Liver (tissue), 9 donors: ENCODE results near the gene CSHL1. TPM values are rescaled to one million over a fixed set of nuclear protein-coding genes. Genes with fewer than 3 reads are reported as not detected.

Experiments
- DNase-seq: peaks from one replicate; pipeline ENCODE4 v3.0.0-alpha.2; 2017; ENCODE audit warnings: low spot score
- H3K27ac ChIP-seq, 2 donors: one replicate each; pipeline ENCODE4 v1.7.0; 2013; ENCODE audit warnings: inconsistent platforms in 2 of 2, low read length in 2 of 2, control low read depth in 1 of 2, low read depth in 1 of 2, mild to moderate bottlenecking in 1 of 2
- H3K27me3 ChIP-seq, 4 donors: one replicate each; pipeline versions ENCODE4 v1.6.1 to v1.7.0; 2013; ENCODE audit warnings: low read length in 3 of 4, inconsistent platforms in 1 of 4, mild to moderate bottlenecking in 1 of 4, moderate library complexity in 1 of 4; ENCODE audit not compliant: control insufficient read depth in 4 of 4, insufficient read depth in 4 of 4
- H3K36me3 ChIP-seq, 4 donors: one replicate each; pipeline versions ENCODE4 v1.6.1 to v1.7.0; 2013; ENCODE audit warnings: low read length in 3 of 4, mild to moderate bottlenecking in 3 of 4, low read depth in 1 of 4, moderate library complexity in 1 of 4; ENCODE audit not compliant: control insufficient read depth in 4 of 4, insufficient read depth in 3 of 4
- H3K4me1 ChIP-seq, 4 donors: one replicate each; pipeline versions ENCODE4 v1.6.1 to v1.7.0; 2013; ENCODE audit warnings: low read length in 3 of 4, mild to moderate bottlenecking in 3 of 4, moderate library complexity in 1 of 4; ENCODE audit not compliant: control insufficient read depth in 4 of 4, insufficient read depth in 4 of 4
- H3K4me3 ChIP-seq, 3 donors: one replicate each; pipeline versions ENCODE4 v1.6.1 to v1.7.0; 2013; ENCODE audit warnings: low read length in 3 of 3, control low read depth in 1 of 3, low read depth in 1 of 3, mild to moderate bottlenecking in 1 of 3
- H3K9ac ChIP-seq, 2 donors: one replicate each; pipeline ENCODE4 v1.7.0; 2013; ENCODE audit warnings: low read length in 2 of 2, mild to moderate bottlenecking in 2 of 2, moderate library complexity in 2 of 2, control low read depth in 1 of 2, low read depth in 1 of 2
- H3K9me3 ChIP-seq, 4 donors: one replicate each; pipeline versions ENCODE4 v1.6.1 to v1.7.0; 2013; ENCODE audit warnings: low read length in 3 of 4; ENCODE audit not compliant: control insufficient read depth in 4 of 4
- EGR1 ChIP-seq, 2 donors: IDR thresholded peaks; 2 replicates each; pipeline ENCODE4 v1.6.1; 2016 to 2018; ENCODE audit warnings: antibody characterized with exemption in 2 of 2, low read depth in 2 of 2
- FOXA1 ChIP-seq: IDR thresholded peaks from 2 replicates; pipeline ENCODE4 v1.6.1; 2016; ENCODE audit warnings: antibody characterized with exemption
- FOXA2 ChIP-seq: IDR thresholded peaks from 2 replicates; pipeline ENCODE4 v1.6.1; 2016; ENCODE audit warnings: antibody characterized with exemption
- GABPA ChIP-seq, 2 donors: IDR thresholded peaks in 1 of 2; conservative IDR thresholded peaks in 1 of 2; 2 replicates each; pipeline ENCODE4 v1.6.1; 2016; ENCODE audit warnings: antibody characterized with exemption in 2 of 2, mild to moderate bottlenecking in 1 of 2, moderate library complexity in 1 of 2
- HNF4A ChIP-seq, 2 donors: conservative IDR thresholded peaks; 2 replicates each; pipeline ENCODE4 v1.6.1; 2016; ENCODE audit warnings: antibody characterized with exemption in 2 of 2, mild to moderate bottlenecking in 2 of 2
- HNF4G ChIP-seq: IDR thresholded peaks from 2 replicates; pipeline ENCODE4 v1.6.1; 2016; ENCODE audit warnings: antibody characterized with exemption
- JUND ChIP-seq, 2 donors: IDR thresholded peaks; 2 replicates each; pipeline ENCODE4 v1.6.1; 2016; ENCODE audit warnings: antibody characterized with exemption in 2 of 2
- NR2F2 ChIP-seq: IDR thresholded peaks from 2 replicates; pipeline ENCODE4 v1.6.1; 2016; ENCODE audit warnings: antibody characterized with exemption
- RXRA ChIP-seq, 2 donors: IDR thresholded peaks; 2 replicates each; pipeline ENCODE4 v1.6.1; 2017 to 2018; ENCODE audit warnings: antibody characterized with exemption in 2 of 2, mild to moderate bottlenecking in 1 of 2
- SP1 ChIP-seq: IDR thresholded peaks from 2 replicates; pipeline ENCODE4 v1.6.1; 2018; ENCODE audit warnings: antibody characterized with exemption, mild to moderate bottlenecking
- TAF1 ChIP-seq: conservative IDR thresholded peaks from 2 replicates; pipeline ENCODE4 v1.6.1; 2016; ENCODE audit warnings: antibody characterized with exemption, mild to moderate bottlenecking
- ZBTB33 ChIP-seq: IDR thresholded peaks from 2 replicates; pipeline ENCODE4 v1.6.1; 2016; ENCODE audit warnings: antibody characterized with exemption
- WGBS: extraction: QIAGEN DNeasy Blood & Tissue Kit; methylation state at CpG from one replicate; pipeline ENCODE4 v1.1.7; 2013; 5-methylcytosine and 5-hydroxymethylcytosine counted together
- polyA plus RNA-seq, 2 donors: library from polyadenylated mRNA; stranded (reverse) in 1 of 2; unstranded in 1 of 2; fragments of 200-250 nt in 1 of 2; fragments of >200 nt in 1 of 2; fragmentation: Nextera tagmentation in 1 of 2; extraction: Ambion mirVana in 1 of 2; gene quantifications; one replicate each; pipeline versions ENCODE4 v1.2.1 to v1.2.3, GENCODE V29; 2013 to 2015
- total RNA-seq, 2 donors: library from RNA; depleted of rRNA; stranded (reverse); fragments of >200 nt; gene quantifications; one replicate each; pipeline ENCODE4 v1.2.3, GENCODE V29; 2014
- TF ChIP-seq, protein P1 (sequence below): IDR thresholded peaks from 2 replicates; pipeline ENCODE4 v1.6.1; 2016; ENCODE audit warnings: antibody characterized with exemption, mild to moderate bottlenecking
- TF ChIP-seq, protein P2 (sequence below): fragments of 150-350 bp; IDR thresholded peaks from 2 replicates; pipeline ENCODE4 v1.5.1; 2017; ENCODE audit warnings: improper control_type of control experiment, low read depth, low read length; ENCODE audit not compliant: missing input control
- donor health status: healthy.
- donor health status: healthy.
- donor health status: healthy.
- donor health status: healthy.
- donor health status: healthy.

CSHL1 gene
- total and polyA plus RNA-seq, 4 donors, result not detected

DNA sequence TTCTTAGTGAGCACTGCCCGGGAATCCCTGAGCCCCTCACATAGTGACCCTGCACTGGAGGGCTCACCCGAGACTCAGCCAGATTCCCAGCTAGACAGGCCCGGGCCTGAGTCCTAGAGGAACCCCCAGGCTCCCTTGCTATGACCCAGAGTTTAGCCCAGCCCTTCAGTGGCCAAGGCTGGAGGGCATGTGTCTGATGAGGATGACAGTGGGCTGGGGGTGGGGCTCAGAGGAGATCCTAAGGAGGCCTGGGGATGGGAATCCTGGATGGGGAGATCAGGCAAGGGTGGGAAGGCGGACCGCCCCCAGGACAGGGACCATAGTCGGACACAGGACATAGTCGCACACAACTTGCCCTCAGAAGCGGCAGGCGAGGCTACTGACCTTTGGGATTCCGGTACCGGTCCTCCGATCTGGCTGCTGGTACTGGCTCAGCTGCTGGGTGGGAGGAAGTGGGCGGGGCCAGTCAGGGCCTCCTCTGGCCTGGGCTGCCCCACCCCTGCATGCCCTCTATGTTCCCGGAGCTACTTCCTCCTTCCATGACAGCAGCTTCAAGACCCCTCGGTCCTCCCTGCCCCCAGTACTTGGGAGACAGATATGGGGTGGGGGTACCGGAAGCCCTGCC lies 20.0 kb upstream of the CSHL1 start:
- no peaks in the 10 kb centered on the region for H3K36me3 ChIP-seq
- no peaks in the 10 kb centered on the region for H3K9me3 ChIP-seq
- no peak overlapping the region for H3K9ac ChIP-seq
- no peak for DNase-seq
- TF ChIP-seq RXRA (IDR thresholded peaks at IDR 0.05) (peak; percentile 9 to 27), HNF4G (no peak), NR2F2 (peak; percentile 80), SP1 (peak; percentile 47)
- peak overlapping the region; percentile 33 to 57 for H3K27ac ChIP-seq
- WGBS, result 59% methylated on average over 16 of the region's 16 CpGs
- no peaks in the 10 kb centered on the region for H3K27me3 ChIP-seq
- peaks cover 0 to 8% (median 2%) of the 10 kb centered on the region in 4 donors for H3K4me1 ChIP-seq
- H3K4me3 ChIP-seq, result no peak overlapping the region

GRCh38 chr17:63929860-63930766 lies 19.1 kb upstream of the CSHL1 start:
- Histone ChIP-seq H3K27me3 (no peaks in the 10 kb centered on the region), H3K9ac (no peak overlapping the region), H3K4me1 (peaks cover 0 to 8% (median 2%) of the 10 kb centered on the region in 4 donors), H3K36me3 (no peaks in the 10 kb centered on the region), H3K4me3 (no peak overlapping the region), H3K27ac (no peak overlapping the region), H3K9me3 (no peaks in the 10 kb centered on the region)
- DNase-seq, result no peak
- 89% methylated on average over 24 of the region's 24 CpGs for WGBS
- TF ChIP-seq HNF4A (conservative IDR thresholded peaks at IDR 0.05), result no peak

- H3K27me3 ChIP-seq, result no peaks in the 10 kb centered on the region
- WGBS, result 91% methylated on average over 10 of the region's 10 CpGs
- H3K36me3 ChIP-seq, result no peaks in the 10 kb centered on the region
- H3K9me3 ChIP-seq, result no peaks in the 10 kb centered on the region
- H3K9ac ChIP-seq, result no peak overlapping the region
- H3K27ac ChIP-seq, result no peak overlapping the region
- H3K4me1 ChIP-seq, result peaks cover 0 to 8% (median 2%) of the 10 kb centered on the region in 4 donors
- no peak overlapping the region for H3K4me3 ChIP-seq
- DNase-seq, result no peak
- TF ChIP-seq GABPA (IDR thresholded peaks at IDR 0.05 in 1 of 2, conservative IDR thresholded peaks at IDR 0.05 in 1 of 2), result no peak
- TF ChIP-seq JUND (IDR thresholded peaks at IDR 0.05), result no peak
- TF ChIP-seq FOXA2, result no peak
- TF ChIP-seq, protein P1, sequence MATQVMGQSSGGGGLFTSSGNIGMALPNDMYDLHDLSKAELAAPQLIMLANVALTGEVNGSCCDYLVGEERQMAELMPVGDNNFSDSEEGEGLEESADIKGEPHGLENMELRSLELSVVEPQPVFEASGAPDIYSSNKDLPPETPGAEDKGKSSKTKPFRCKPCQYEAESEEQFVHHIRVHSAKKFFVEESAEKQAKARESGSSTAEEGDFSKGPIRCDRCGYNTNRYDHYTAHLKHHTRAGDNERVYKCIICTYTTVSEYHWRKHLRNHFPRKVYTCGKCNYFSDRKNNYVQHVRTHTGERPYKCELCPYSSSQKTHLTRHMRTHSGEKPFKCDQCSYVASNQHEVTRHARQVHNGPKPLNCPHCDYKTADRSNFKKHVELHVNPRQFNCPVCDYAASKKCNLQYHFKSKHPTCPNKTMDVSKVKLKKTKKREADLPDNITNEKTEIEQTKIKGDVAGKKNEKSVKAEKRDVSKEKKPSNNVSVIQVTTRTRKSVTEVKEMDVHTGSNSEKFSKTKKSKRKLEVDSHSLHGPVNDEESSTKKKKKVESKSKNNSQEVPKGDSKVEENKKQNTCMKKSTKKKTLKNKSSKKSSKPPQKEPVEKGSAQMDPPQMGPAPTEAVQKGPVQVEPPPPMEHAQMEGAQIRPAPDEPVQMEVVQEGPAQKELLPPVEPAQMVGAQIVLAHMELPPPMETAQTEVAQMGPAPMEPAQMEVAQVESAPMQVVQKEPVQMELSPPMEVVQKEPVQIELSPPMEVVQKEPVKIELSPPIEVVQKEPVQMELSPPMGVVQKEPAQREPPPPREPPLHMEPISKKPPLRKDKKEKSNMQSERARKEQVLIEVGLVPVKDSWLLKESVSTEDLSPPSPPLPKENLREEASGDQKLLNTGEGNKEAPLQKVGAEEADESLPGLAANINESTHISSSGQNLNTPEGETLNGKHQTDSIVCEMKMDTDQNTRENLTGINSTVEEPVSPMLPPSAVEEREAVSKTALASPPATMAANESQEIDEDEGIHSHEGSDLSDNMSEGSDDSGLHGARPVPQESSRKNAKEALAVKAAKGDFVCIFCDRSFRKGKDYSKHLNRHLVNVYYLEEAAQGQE, result no peak
- TF ChIP-seq NR2F2, result no peak
- TF ChIP-seq, protein P2, sequence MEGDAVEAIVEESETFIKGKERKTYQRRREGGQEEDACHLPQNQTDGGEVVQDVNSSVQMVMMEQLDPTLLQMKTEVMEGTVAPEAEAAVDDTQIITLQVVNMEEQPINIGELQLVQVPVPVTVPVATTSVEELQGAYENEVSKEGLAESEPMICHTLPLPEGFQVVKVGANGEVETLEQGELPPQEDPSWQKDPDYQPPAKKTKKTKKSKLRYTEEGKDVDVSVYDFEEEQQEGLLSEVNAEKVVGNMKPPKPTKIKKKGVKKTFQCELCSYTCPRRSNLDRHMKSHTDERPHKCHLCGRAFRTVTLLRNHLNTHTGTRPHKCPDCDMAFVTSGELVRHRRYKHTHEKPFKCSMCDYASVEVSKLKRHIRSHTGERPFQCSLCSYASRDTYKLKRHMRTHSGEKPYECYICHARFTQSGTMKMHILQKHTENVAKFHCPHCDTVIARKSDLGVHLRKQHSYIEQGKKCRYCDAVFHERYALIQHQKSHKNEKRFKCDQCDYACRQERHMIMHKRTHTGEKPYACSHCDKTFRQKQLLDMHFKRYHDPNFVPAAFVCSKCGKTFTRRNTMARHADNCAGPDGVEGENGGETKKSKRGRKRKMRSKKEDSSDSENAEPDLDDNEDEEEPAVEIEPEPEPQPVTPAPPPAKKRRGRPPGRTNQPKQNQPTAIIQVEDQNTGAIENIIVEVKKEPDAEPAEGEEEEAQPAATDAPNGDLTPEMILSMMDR, result no peak
- TF ChIP-seq EGR1 (IDR thresholded peaks at IDR 0.05; ENCODE audit: low read depth in 2 of 2), result no peak
- no peak for TF ChIP-seq RXRA (IDR thresholded peaks at IDR 0.05)
- TF ChIP-seq HNF4G, result no peak
- TF ChIP-seq ZBTB33, result no peak
- no peak for TF ChIP-seq TAF1
- TF ChIP-seq FOXA1, result no peak
- TF ChIP-seq SP1, result no peak
Observed at GRCh38 chr17:63928966-63929695, 18.1 kb upstream of the CSHL1 start.
